Measurements from ENCODE around the gene CAMK2A.

Gene CAMK2A

GRCh38 chr5:150299571-150300327 is 10.2 kb upstream of the CAMK2A start:
- no peak for DNase-seq

GRCh38 chr5:150298701-150299451 is 9.3 kb upstream of the CAMK2A start:
- no peak for DNase-seq

GRCh38 chr5:150297934-150298595 is 8.5 kb upstream of the CAMK2A start:
- DNase-seq, result no peak

- no peak for DNase-seq
These were observed 7.8 kb upstream of the CAMK2A start for GRCh38 chr5:150297236-150297890.

GRCh38 chr5:150296496-150296895 is 6.9 kb upstream of the CAMK2A start:
- DNase-seq, result no peak

GRCh38 chr5:150295741-150296486 is 6.3 kb upstream of the CAMK2A start:
- no peak for DNase-seq

- DNase-seq, result no peak
These were observed 5.6 kb upstream of the CAMK2A start for GRCh38 chr5:150295172-150295634.

- DNase-seq, result no peak
These were observed 5.0 kb upstream of the CAMK2A start for GRCh38 chr5:150294551-150295071.

- no peak for DNase-seq
These were observed 3.7 kb upstream of the CAMK2A start for GRCh38 chr5:150293091-150293941.

- DNase-seq, result no peak
These were observed 2.1 kb upstream of the CAMK2A start for GRCh38 chr5:150291388-150292385.

- no peak for DNase-seq
These were observed 782 bp downstream of the CAMK2A start for GRCh38 chr5:150288791-150289190.

GRCh38 chr5:150288361-150288760 is 1.2 kb downstream of the CAMK2A start:
- no peak for DNase-seq

- DNase-seq, result no peak
These were observed 2.8 kb downstream of the CAMK2A start for GRCh38 chr5:150286820-150287219.

- DNase-seq, result no peak
These were observed 4.5 kb downstream of the CAMK2A start for GRCh38 chr5:150285114-150285513.

GRCh38 chr5:150284311-150284710 is 5.3 kb downstream of the CAMK2A start:
- peak in 1 of 2 experiments; percentile 9 for DNase-seq

- DNase-seq, result no peak
These were observed 5.7 kb downstream of the CAMK2A start for GRCh38 chr5:150283904-150284303.

GRCh38 chr5:150281987-150282386 is 7.6 kb downstream of the CAMK2A start:
- no peak for DNase-seq

GRCh38 chr5:150279330-150280020 is 10.1 kb downstream of the CAMK2A start:
- DNase-seq, result no peak

GRCh38 chr5:150278916-150279315 is 10.7 kb downstream of the CAMK2A start:
- DNase-seq, result no peak
